DND-41 (cell line): ENCODE measurements around the gene KRT4.

Experiments used
- CTCF ChIP-seq: IDR thresholded peaks from 2 replicates; pipeline ENCODE4 v1.5.1; 2012; ENCODE audit warnings: borderline replicate concordance, low read length, moderate library complexity, mild to moderate bottlenecking; ENCODE audit not compliant: poor library complexity, severe bottlenecking; ENCODE audit errors: extremely low read depth
- EZH2 ChIP-seq: IDR thresholded peaks from 3 replicates; pipeline ENCODE4 v1.6.1; 2012; ENCODE audit warnings: borderline replicate concordance, low read depth, mild to moderate bottlenecking, moderate library complexity, low read length, inconsistent platforms; ENCODE audit not compliant: severe bottlenecking

GRCh38 chr12:52772772-52773171, 41.1 kb downstream of the KRT4 start:
- TF ChIP-seq CTCF (no peak), EZH2 (no peak)
